IMR-90 (cell line): ENCODE measurements around the gene RENBP. TPM values are rescaled to one million over a fixed set of nuclear protein-coding genes. Genes with fewer than 3 reads are reported as not detected.

Source experiments
- ATAC-seq: fragments of 200-7000 bp; cut with Tn5 transposase; 2 replicates; pipeline ENCODE4 v1.9.1; 2020; ENCODE audit warnings: low read depth, mild to moderate bottlenecking, moderate library complexity
- BruUV-seq: library from RNA; stranded (reverse); fragments of 400-500 nt; replicated peaks from 2 replicates; lab custom pipeline; 2021; lab: Mats Ljungman, UMichigan
- CTCF ChIA-PET: fragments of 300-600 bp; formaldehyde crosslinking; extraction: SDS; loops from one replicate; lab custom pipeline; 2021; ENCODE audit warnings: antibody characterized with exemption; lab: Yijun Ruan, JAX
- POLR2A ChIA-PET: fragments of 300-600 bp; sonication (Branson Sonifier 250); formaldehyde crosslinking; loops from one replicate; lab custom pipeline; 2022; ENCODE audit warnings: antibody characterized with exemption; ENCODE audit not compliant: unreplicated experiment; lab: Charles Lee
- DNase-seq: peaks from one replicate; pipeline ENCODE4 v3.0.0; 2013
- H2AFZ ChIP-seq: replicated peaks from 2 replicates; pipeline ENCODE3; 2013; ENCODE audit warnings: low read length, mild to moderate bottlenecking; ENCODE audit not compliant: poor library complexity
- H2AK5ac ChIP-seq: 2 replicates; pipeline ENCODE4 v1.6.1; 2013; ENCODE audit warnings: low read depth, low read length, inconsistent platforms
- H2AK9ac ChIP-seq: replicated peaks from 2 replicates; pipeline ENCODE3; 2013; ENCODE audit warnings: mild to moderate bottlenecking, low read depth, low read length, moderate library complexity; ENCODE audit not compliant: poor library complexity
- H2BK120ac ChIP-seq: 2 replicates; pipeline ENCODE4 v1.6.1; 2013; ENCODE audit warnings: low read depth, low read length, inconsistent platforms
- H2BK15ac ChIP-seq: 3 replicates; pipeline ENCODE4 v1.6.1; 2013; ENCODE audit warnings: low read depth, low read length, inconsistent platforms
- H2BK20ac ChIP-seq: 2 replicates; pipeline ENCODE4 v1.6.1; 2013; ENCODE audit warnings: low read depth, mild to moderate bottlenecking, inconsistent platforms, low read length, moderate library complexity
- H2BK5ac ChIP-seq: 2 replicates; pipeline ENCODE4 v1.6.1; 2013; ENCODE audit warnings: mild to moderate bottlenecking, low read depth, low read length, inconsistent platforms; ENCODE audit not compliant: poor library complexity, severe bottlenecking
- H3K14ac ChIP-seq: replicated peaks from 2 replicates; pipeline ENCODE4 v1.6.1; 2013; ENCODE audit warnings: low read depth, low read length, inconsistent platforms
- H3K18ac ChIP-seq: 2 replicates; pipeline ENCODE4 v1.6.1; 2013; ENCODE audit warnings: low read depth, low read length, control low read depth
- H3K23ac ChIP-seq: 2 replicates; pipeline ENCODE4 v1.6.1; 2013; ENCODE audit warnings: low read depth, low read length, inconsistent platforms
- H3K27ac ChIP-seq: 2 replicates; pipeline ENCODE4 v1.5.1; 2013; ENCODE audit warnings: mild to moderate bottlenecking, control low read depth, low read length; ENCODE audit not compliant: insufficient read depth
- H3K27me3 ChIP-seq: 2 replicates; pipeline ENCODE4 v1.6.1; 2013; ENCODE audit warnings: low read length; ENCODE audit not compliant: control insufficient read depth, insufficient read depth
- H3K36me3 ChIP-seq: 2 replicates; pipeline ENCODE4 v1.6.1; 2013; ENCODE audit warnings: low read length, mixed read lengths; ENCODE audit not compliant: control insufficient read depth, insufficient read depth
- H3K4ac ChIP-seq: 2 replicates; pipeline ENCODE4 v1.6.1; 2013; ENCODE audit warnings: low read depth, low read length, inconsistent platforms
- H3K4me1 ChIP-seq: 2 replicates; pipeline ENCODE4 v1.6.1; 2013; ENCODE audit warnings: low read length, mixed read lengths; ENCODE audit not compliant: control insufficient read depth, insufficient read depth
- H3K4me2 ChIP-seq: 2 replicates; pipeline ENCODE4 v1.6.1; 2013; ENCODE audit warnings: low read depth, mild to moderate bottlenecking, control low read depth, low read length, moderate library complexity
- H3K4me3 ChIP-seq: 2 replicates; pipeline ENCODE4 v1.5.1; 2013; ENCODE audit warnings: low read depth, mild to moderate bottlenecking, control low read depth, low read length, moderate library complexity; ENCODE audit not compliant: insufficient read depth
- H3K56ac ChIP-seq: 2 replicates; pipeline ENCODE4 v1.6.1; 2013; ENCODE audit warnings: low read length, inconsistent platforms; ENCODE audit not compliant: insufficient read depth; ENCODE audit errors: extremely low read depth
- H3K79me1 ChIP-seq, 2 experiments: 2 replicates each; pipeline ENCODE4 v1.6.1; 2013; ENCODE audit warnings: low read length in 2 of 2, inconsistent platforms in 1 of 2, low read depth in 1 of 2
- H3K9ac ChIP-seq: 2 replicates; pipeline ENCODE4 v1.6.1; 2013; ENCODE audit warnings: low read depth, low read length, control low read depth
- H3K9me1 ChIP-seq: 2 replicates; pipeline ENCODE4 v1.6.1; 2013; ENCODE audit warnings: low read length, inconsistent platforms; ENCODE audit not compliant: insufficient read depth
- H3K9me3 ChIP-seq: 2 replicates; pipeline ENCODE4 v1.6.1; 2013; ENCODE audit warnings: low read length; ENCODE audit not compliant: control insufficient read depth, insufficient read depth
- H4K20me1 ChIP-seq: 2 replicates; pipeline ENCODE4 v1.6.1; 2013; ENCODE audit warnings: low read length, inconsistent platforms; ENCODE audit not compliant: insufficient read depth
- H4K5ac ChIP-seq: 2 replicates; pipeline ENCODE4 v1.6.1; 2013; ENCODE audit warnings: mild to moderate bottlenecking, low read depth, low read length, control low read depth
- H4K8ac ChIP-seq, 2 experiments: 2 replicates each; pipeline ENCODE4 v1.6.1; 2013; ENCODE audit warnings: low read depth in 2 of 2, low read length in 2 of 2, control low read depth in 1 of 2, inconsistent platforms in 1 of 2
- H4K91ac ChIP-seq: 2 replicates; pipeline ENCODE4 v1.6.1; 2013; ENCODE audit warnings: low read depth, low read length, inconsistent platforms; ENCODE audit not compliant: insufficient read depth
- BHLHE40 ChIP-seq: fragments of 150-350 bp; IDR thresholded peaks from 2 replicates; pipeline ENCODE4 v1.6.1; 2016; ENCODE audit warnings: mild to moderate bottlenecking, low read depth, low read length
- CEBPB ChIP-seq: IDR thresholded peaks from 2 replicates; pipeline ENCODE4 v1.6.1; 2012; ENCODE audit warnings: low read depth, low read length, improper control_type of control experiment
- CHD1 ChIP-seq: IDR thresholded peaks from 2 replicates; pipeline ENCODE4 v1.6.1; 2012; ENCODE audit warnings: low read depth, low read length, improper control_type of control experiment
- CTCF ChIP-seq: conservative IDR thresholded peaks from 2 replicates; pipeline ENCODE4 v1.5.1; 2012; ENCODE audit warnings: mild to moderate bottlenecking, low read depth, low read length, improper control_type of control experiment
- ELK1 ChIP-seq: fragments of 150-350 bp; IDR thresholded peaks from 2 replicates; pipeline ENCODE4 v1.6.1; 2016; ENCODE audit warnings: low read depth, mild to moderate bottlenecking, low read length, moderate library complexity, borderline replicate concordance
- FOS ChIP-seq: fragments of 150-350 bp; IDR thresholded peaks from 2 replicates; pipeline ENCODE4 v1.6.1; 2016; ENCODE audit warnings: low read depth, low read length
- MAFK ChIP-seq: IDR thresholded peaks from 2 replicates; pipeline ENCODE4 v1.6.1; 2012; ENCODE audit warnings: low read depth, low read length, improper control_type of control experiment
- MAZ ChIP-seq: IDR thresholded peaks from 2 replicates; pipeline ENCODE4 v1.6.1; 2012; ENCODE audit warnings: low read depth, mild to moderate bottlenecking, low read length, improper control_type of control experiment, moderate library complexity, borderline replicate concordance
- MXI1 ChIP-seq: IDR thresholded peaks from 2 replicates; pipeline ENCODE4 v1.6.1; 2012; ENCODE audit warnings: low read depth, mild to moderate bottlenecking, low read length, moderate library complexity, borderline replicate concordance
- NFE2L2 ChIP-seq: fragments of 150-350 bp; IDR thresholded peaks from 2 replicates; pipeline ENCODE4 v1.6.1; 2016; ENCODE audit warnings: low read depth, mild to moderate bottlenecking, low read length
- POLR2A ChIP-seq: IDR thresholded peaks from 2 replicates; pipeline ENCODE4 v1.6.1; 2012; ENCODE audit warnings: mild to moderate bottlenecking, low read depth, low read length
- RAD21 ChIP-seq: IDR thresholded peaks from 2 replicates; pipeline ENCODE4 v1.6.1; 2012; ENCODE audit warnings: low read length, improper control_type of control experiment
- RCOR1 ChIP-seq: IDR thresholded peaks from 2 replicates; pipeline ENCODE4 v1.6.1; 2012; ENCODE audit warnings: mild to moderate bottlenecking, low read length, improper control_type of control experiment; ENCODE audit not compliant: insufficient replicate concordance
- RFX5 ChIP-seq: IDR thresholded peaks from 2 replicates; pipeline ENCODE4 v1.8.0; 2012; ENCODE audit warnings: low read depth, mild to moderate bottlenecking, low read length, moderate library complexity
- SMC3 ChIP-seq: fragments of 150-350 bp; IDR thresholded peaks from 2 replicates; pipeline ENCODE4 v1.6.1; 2016; ENCODE audit warnings: low read depth, mild to moderate bottlenecking, antibody characterized with exemption, low read length, moderate library complexity
- USF2 ChIP-seq: fragments of 150-350 bp; IDR thresholded peaks from 2 replicates; pipeline ENCODE4 v1.6.1; 2017; ENCODE audit warnings: mild to moderate bottlenecking, antibody characterized with exemption, low read length, low read depth
- WGBS, 2 experiments: methylation state at CpG; one replicate each; pipeline versions ENCODE4 v1.1.5 to v1.1.7; 2013; ENCODE audit warnings: missing lambda C conversion rate in 2 of 2; ENCODE audit not compliant: insufficient read length in 1 of 2; ENCODE audit errors: extremely low coverage in 2 of 2; 5-methylcytosine and 5-hydroxymethylcytosine counted together
- dilution Hi-C: fragments of 300-500 bp; cut with HindIII; formaldehyde crosslinking; loops from one replicate; pipeline ENCODE4 v1.14.3; 2018; ENCODE audit warnings: low sequenced_read_pairs; ENCODE audit not compliant: unreplicated experiment
- in situ Hi-C: fragments of 300-500 bp; cut with MboI; formaldehyde crosslinking; loops from 3 replicates; pipeline ENCODE4 v1.14.3; 2019; ENCODE audit warnings: low sequenced_read_pairs, inconsistent platforms, mixed read lengths
- intact Hi-C: fragments of 100-400 bp; cut with micrococcal nuclease; formaldehyde crosslinking; loops from 2 replicates; pipeline ENCODE4 v1.10.0; 2022
- polyA plus RNA-seq, 3 experiments: library from polyadenylated mRNA; depleted of rRNA; stranded (reverse); fragments of >200 nt; gene quantifications; 2 replicates each; pipeline ENCODE4 v1.2.3, GENCODE V29; 2012; ENCODE audit warnings: low replicate concordance in 1 of 3
- total RNA-seq: library from RNA; depleted of rRNA; stranded (reverse); fragments of >200 nt; gene quantifications from 2 replicates; pipeline ENCODE4 v1.2.3, GENCODE V29; 2012

Gene RENBP
- total and polyA plus RNA-seq, 2 of the 4 experiments (the other 2 are of a cell fraction) = 0.15 to 0.18 TPM

GRCh38 chrX:153937056-153937455 is 7.4 kb downstream of the RENBP start:
- H2BK20ac ChIP-seq = no peak overlapping the region
- H3K23ac ChIP-seq = no peak overlapping the region
- intact Hi-C loops (no loop called here), in situ Hi-C loops (no loop called here), dilution Hi-C loops (no loop called here)
- H2BK5ac ChIP-seq = no peak overlapping the region
- no peak overlapping the region for H4K91ac ChIP-seq
- H3K14ac ChIP-seq = no peak overlapping the region
- H3K27me3 ChIP-seq = peaks cover 3% of the 10 kb centered on the region; the same call in 1 of the 2 replicates
- peaks cover 4 to 9% of the 10 kb centered on the region in 2 experiments; a peak in 2 of 4 replicates for H3K79me1 ChIP-seq
- H3K4ac ChIP-seq = no peak overlapping the region
- no CpG with 5 or more reads among the region's 3 CpGs for WGBS, 2 experiments
- H3K18ac ChIP-seq = no peak overlapping the region
- no TSS peak for BruUV-seq
- H3K4me3 ChIP-seq = no peak overlapping the region
- peaks cover 15% of the 10 kb centered on the region; the same call in 1 of the 2 replicates for H4K20me1 ChIP-seq
- no peak for DNase-seq
- no peak overlapping the region for H2BK120ac ChIP-seq
- no peak overlapping the region for H4K5ac ChIP-seq
- H2AK5ac ChIP-seq = no peak overlapping the region
- peaks cover 2% of the 10 kb centered on the region; the same call in 1 of the 2 replicates for H3K4me1 ChIP-seq
- CTCF ChIA-PET = no interaction called here
- no peak overlapping the region for H2AK9ac ChIP-seq
- POLR2A ChIA-PET = no interaction called here
- no peak for ATAC-seq
- no peak overlapping the region for H2AFZ ChIP-seq
- no peak overlapping the region for H3K56ac ChIP-seq
- H3K4me2 ChIP-seq = no peak overlapping the region
- H2BK15ac ChIP-seq = no peak overlapping the region
- no peak for TF ChIP-seq FOS
- TF ChIP-seq POLR2A = no peak
- TF ChIP-seq RFX5 = no peak
- no peak for TF ChIP-seq CTCF
- TF ChIP-seq MAFK = no peak
- no peak for TF ChIP-seq MAZ
- no peak for TF ChIP-seq RAD21
- no peak for TF ChIP-seq RCOR1
- TF ChIP-seq CEBPB = no peak
- no peak for TF ChIP-seq CHD1
- TF ChIP-seq BHLHE40 = no peak
- TF ChIP-seq SMC3 = no peak
- no peak for TF ChIP-seq ELK1
- no peak for TF ChIP-seq MXI1
- no peak for TF ChIP-seq USF2
- TF ChIP-seq NFE2L2 = no peak
- H3K9ac ChIP-seq = no peak overlapping the region
- H3K9me3 ChIP-seq = no peaks in the 10 kb centered on the region
- no peak overlapping the region for H4K8ac ChIP-seq
- H3K36me3 ChIP-seq = peaks cover 4% of the 10 kb centered on the region; the same call in 1 of the 2 replicates
- H3K9me1 ChIP-seq = no peaks in the 10 kb centered on the region
- H3K27ac ChIP-seq = no peak overlapping the region
